Stimulated activated CD4-positive, alpha-beta T cell treated with anti-CD3 and anti-CD28 coated beads, Interleukin-15, amount 100 ng/mL, for 24 hours (primary cell): ENCODE results near the gene HPS1.

Experiments used
- DNase-seq: peaks from one replicate; pipeline ENCODE4 v3.0.0-alpha.2; 2020

The HPS1 gene

DNA sequence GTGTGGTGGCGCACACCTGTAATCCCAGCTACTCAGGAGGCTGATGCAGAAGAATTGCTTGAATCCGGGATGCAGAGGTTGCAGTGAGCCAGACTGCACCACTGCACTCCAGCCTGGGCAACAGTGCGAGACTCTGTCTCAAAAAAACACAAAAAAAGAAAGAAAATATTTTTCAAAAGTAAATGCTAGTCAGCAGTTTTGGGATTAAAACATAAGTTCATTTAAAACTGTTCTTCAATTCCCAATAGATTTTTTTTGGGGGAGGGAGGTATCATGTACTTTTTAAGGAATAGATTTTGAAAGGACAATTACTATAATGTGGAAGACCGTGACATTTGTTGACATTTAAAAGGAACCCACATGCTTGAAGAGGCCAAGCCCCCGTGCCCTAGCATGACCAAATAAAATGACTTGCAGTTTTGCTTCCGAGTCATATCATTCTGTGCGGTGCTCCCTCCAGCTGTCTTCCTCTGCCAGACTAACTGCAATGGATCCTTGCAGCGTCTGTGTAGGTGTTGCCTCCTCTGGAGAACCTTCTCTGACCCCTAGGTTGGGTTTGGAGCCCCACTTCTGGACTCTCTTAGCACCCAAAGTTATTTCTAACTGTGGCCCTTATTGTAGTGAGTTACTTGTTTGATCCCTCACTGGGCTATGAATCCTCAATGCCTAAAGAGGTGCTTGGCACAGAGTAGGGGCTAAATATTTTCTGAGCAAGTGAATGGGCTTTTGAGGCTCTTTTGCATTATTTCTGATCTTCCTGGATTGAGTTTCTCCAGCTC lies 17.4 kb upstream of the HPS1 start:
- no peak for DNase-seq

DNA sequence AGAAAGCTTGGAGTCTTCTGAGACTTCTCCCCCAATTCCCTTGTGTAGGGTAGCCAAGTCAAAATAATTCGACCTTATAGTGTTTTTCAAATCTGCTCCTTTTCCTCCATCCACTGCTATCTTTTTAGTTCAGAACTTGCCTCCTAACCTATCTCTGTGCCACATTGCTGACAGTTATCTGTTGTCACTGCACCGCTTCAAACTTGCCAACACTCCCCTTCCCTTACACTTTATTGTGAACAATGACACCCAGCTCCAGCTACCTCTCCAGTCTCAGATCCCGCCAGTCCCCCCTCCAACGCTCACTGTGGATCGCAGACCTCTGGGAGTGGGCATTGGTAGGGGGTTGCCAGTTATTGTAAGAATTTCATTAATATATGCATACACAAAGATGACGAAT lies 16.3 kb upstream of the HPS1 start:
- DNase-seq, result no peak

DNA sequence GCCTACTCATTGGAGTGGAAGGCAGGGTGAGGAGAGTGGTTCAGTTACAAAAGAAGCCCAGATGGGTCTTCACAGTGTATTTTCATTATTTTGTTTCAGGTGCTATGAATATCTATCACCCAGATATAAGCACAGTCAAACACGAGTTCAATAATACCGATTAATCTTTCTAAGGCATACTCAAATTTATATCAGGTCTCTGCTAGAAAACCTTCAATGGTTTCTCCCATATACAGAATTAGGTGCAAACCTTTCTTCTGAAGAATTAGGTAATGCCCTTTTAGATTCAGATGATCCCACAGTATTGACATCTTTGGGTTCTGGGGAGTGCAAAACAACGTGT lies 14.7 kb upstream of the HPS1 start:
- no peak for DNase-seq

DNA sequence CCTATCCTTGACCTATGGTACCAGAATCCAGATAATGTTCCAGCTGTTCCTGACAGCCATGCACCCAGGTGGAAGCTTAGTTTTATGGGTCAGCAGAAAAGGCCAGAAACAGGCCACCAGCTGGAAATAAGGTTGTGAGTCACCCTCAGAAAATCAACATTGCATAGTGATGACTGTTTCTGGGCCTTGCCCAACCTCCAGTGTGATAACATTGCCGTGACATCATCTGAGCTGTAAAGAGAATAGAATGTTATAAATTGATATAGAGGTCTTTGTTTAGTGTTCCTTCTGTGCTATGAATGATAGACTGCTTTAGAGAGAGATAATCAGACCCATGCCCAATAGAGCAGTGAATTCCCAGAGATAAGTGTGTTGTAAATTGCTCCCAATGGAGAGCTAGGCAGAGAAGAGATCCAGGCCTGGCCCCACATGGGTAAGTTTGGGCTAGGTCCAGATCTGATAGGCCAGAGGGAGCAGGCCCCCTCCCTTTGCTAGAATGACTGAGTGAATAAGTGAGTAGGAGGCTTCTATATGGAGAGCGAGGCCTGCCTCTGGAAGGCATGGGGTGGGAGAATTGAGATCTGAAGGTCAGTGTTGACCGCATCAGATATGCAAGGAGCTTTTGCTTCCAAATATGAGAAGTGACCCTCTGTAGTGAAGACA lies 14.2 kb upstream of the HPS1 start:
- no peak for DNase-seq

DNA sequence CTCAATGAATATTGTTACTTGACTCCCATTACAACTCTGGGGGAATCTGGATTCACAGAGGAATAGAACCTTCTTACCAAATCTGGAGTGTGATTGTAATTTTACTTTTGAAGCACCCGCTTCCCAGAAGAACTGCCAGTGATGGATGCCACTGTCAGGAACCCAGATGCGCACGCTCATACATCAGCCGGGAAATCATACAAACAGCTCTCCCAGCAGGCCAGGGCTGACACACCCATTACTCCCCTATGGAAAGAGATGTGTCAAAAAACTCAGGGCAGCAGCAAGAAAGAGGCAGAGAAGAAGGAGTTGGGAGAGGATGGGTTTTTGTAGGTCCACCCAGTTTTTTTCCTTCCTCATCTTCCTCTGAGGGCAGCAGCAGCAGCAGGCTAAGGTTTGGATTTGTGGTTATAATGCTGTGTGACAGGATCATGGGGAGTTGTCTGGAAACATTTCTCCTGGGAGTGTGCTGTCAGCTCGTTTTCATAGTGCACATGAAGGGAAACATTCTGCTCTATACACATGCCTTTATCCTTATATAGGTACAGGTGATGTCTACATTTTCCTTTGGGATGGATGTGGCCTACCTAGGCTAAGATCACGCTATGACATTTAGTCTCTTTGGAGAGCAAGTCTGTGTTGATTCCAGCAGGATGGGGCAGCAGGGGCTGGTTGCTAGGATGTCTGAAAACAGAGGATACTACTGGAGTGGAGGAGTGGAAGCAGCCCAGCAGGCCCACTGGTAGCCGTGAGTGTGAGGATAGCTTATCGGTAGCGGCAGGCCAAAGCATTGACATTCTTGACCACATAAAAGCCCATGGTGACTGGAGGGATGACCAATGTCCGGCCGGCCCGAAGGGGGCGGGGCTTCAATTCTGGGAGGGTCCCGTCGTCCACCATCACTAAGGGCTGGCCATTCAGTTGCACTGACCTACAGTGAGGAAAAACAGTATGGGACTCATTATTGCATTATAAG lies 12.4 kb upstream of the HPS1 start:
- DNase-seq, result no peak

DNA sequence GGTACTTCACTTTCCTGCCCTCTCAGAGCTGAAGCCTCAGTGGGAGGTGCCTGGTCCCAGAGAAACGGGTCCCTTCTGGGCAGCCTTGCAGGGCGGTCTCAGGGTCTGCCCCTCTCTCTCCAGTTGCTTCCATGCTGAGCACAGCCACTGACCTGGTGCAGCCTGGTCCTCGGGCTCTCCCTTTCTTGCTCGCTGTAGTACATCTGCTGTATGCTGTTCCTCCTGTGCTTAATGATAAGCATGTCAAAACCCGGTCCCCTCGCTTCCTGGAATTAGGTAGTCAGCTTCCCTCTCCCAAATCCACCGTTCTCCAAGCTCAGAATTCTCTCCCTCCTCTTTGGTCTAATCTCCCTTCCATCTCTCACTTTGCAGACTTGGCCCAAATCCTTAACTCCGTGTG lies 11.0 kb upstream of the HPS1 start:
- DNase-seq, result no peak

DNA sequence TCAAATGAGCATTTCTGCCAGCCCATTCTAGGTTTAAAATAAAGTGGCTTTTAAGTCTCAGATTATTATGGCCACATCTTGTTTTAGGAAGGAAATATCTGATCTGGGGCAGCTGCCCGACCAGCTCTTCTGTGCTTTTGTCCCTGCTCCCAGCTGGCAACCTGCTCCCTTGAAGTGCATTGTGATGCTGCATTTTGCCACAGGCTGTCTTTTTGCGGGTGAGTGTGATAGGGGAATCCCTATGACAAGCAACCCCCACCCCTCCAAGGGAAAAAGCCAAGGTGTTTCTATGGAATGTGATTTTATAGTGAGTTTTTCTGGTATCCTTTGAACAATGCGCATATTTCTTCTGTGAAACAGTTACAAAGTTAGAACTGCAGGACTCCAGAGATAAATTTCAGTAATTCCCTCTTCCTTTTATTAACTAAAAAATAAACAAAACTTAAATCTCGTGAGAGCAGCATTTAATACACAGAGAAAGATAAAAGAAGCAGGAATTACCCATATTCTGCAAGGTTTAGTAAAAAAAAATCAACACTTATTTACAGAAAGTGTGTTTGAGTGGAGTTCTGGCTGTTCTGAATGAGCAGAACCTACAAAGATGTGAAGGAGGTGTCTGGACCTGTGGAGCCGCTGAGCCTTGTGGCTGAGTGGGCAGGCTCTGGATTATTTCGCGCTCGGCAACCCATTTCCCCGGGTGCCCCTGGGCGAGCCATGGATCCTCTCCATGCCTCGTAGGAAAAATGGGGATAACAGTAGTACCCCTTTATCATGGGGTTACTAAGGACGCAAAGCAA lies 10.1 kb upstream of the HPS1 start:
- DNase-seq, result no peak

DNA sequence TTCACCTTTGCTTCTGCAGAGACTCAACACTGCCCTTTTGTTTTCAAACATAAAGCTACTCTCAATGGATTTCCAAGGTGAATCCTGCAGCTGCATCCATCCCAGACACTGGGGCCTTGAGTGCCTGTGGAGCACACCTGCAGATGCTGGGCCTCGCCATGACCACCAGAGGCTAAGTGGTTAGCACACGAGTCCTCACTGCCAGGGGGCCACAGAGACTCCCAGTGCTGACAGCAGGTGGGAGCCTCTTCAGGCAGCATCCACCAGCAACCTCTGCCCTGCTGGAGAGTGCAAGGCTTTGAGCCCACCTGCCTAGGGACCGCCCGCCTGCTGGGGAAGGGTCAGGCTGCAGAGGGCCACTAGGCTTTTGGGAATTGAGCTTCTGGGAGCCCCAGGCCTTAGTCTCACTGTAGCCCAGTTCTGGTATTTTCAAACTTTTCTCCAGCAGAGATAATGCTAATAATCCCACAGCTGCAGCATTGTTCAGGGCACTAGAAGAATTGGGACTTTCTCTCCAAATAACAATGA lies 9.4 kb upstream of the HPS1 start:
- DNase-seq, result no peak

DNA sequence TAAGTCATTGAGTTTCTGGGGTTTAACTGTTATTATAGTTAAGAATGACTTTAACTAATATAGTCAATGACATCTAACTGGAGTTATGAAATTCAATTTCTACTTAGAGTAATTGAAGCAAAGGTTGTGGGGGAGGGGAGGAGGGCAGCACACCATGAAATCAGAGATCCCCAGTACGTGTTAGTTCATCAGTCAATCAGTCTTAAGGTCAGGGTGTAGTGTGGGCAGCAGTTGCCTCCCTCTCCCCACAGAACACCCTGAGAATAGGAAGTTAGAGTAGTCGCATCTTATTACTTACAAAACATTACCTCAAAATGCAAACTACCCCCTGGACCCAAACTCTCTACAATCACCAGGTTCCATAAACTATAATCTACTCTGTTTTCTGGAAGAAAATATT lies 7.0 kb upstream of the HPS1 start:
- DNase-seq, result no peak

DNA sequence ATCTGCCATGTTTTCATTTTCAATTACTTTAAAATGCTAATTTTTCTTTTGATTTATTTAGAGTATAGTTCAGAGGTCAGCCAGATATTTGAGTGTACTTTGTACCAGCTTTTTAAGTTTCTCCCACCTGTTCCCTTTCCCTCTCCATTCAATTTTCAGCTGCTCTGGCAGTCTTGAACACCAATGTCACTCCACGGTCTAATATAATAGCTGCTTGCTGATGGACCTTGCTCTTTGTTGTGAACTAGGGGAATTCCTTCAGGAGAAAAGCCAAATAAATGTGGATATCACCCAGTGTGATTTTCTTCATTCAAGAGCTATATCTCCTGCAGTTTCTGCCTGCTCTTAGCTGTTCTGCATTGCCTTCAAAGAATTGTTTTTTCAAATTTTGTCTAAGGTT lies 3.9 kb upstream of the HPS1 start:
- DNase-seq, result no peak

DNA sequence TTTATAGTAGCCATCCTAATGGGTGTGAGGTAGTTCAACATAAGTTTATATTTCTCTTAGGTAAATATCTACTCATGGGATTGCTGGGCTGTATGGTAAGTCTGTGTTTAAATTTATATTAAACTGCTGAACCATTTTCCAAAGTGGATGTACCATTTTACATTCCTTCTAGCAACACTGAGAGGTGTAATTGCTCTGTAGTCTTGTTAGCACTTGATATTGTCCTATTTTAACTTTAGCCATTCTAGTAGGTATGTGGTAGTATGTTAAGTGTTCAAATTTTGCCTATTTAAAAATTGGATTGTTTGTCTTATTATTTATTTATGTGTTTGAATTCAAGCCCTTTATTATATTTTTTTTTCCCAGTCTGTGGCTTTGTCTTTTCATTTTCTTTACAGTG lies 2.6 kb upstream of the HPS1 start:
- no peak for DNase-seq

DNA sequence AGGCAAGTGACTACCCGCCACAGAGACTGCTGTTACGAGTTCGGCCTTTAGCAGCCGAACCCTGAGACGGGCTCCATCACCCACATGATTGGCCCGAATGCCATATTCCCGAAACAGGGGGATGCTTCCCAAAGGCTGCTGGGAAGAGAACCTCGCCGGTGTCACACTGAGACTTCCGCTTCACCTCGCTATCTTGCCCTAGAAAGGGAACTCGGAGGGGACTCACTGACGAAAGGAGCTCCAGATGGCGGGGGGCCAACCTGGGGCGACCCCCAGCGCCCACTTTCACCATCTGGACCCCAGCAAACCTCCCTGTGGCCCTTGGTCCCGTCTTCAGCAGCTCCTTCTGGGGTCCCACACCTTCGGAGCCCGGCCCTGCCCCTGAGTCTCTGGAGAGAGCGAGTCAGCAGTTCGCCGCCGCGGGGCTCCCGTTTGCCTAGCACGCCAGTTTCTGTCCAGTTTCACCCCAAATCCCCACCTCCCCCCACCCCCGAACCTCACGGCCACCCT lies 529 bp downstream of the HPS1 start:
- peak; percentile 56 for DNase-seq

DNA sequence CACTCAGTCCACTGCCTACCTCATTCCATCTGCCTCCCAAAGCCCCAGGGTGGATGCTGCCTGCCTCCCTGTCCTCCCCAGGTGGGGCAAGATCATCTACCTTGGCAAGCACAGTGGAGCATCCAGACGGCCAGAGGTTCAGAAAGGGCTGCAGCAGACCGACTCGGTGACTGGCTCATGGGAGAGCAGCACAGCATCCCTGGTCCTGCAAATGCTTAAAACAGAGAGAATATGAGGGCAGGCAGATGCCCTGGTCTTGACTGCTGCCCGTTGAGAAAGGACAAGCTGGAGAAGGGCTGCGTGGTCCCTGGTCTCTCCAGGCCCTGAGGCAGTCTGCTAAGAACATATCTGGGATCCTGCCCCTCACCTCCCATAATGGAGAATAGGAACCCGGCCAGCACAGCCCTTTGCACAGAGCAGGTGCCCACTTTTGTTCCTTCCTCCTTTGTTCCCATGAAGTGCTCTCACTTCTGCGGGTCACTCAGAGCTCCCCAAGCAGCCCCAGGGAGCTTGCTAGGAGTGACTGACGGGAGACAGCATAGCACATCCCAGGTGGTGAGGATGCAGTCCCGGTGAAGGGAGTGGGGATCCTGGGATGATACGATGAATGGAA lies 1.4 kb downstream of the HPS1 start:
- DNase-seq, result no peak

DNA sequence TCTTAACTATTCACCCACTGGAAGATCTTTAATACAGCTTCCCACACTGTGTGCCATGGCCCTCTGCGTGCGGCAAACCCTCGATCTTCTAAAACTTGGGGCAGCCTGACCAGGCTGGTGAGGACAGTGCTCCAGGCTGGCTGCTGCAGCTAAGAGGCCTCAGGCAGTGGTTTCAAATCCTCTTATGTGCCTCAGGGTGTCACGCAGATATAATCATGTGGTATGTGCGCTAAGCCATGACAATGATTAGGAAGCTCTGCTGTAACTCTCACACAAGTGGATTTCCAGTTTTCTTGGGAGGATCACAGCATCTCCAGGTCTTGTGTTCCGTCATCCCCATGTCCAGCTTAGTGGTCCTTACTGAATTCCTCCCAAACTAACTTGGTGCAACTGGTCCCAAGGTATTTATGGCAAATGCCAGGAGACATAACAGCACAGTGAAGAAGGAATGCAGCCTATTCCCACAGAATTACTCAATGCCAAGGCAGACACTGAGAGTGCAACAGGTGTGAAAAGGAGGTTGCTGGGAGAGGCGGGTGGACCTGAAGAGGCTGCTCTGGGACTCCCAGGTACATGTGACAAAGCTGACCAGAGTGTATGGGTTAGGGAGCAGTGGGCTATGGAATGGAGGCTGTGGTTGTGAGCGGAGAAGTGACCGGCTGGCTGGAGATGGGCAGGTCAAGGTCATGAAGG lies 2.3 kb downstream of the HPS1 start:
- DNase-seq, result no peak

DNA sequence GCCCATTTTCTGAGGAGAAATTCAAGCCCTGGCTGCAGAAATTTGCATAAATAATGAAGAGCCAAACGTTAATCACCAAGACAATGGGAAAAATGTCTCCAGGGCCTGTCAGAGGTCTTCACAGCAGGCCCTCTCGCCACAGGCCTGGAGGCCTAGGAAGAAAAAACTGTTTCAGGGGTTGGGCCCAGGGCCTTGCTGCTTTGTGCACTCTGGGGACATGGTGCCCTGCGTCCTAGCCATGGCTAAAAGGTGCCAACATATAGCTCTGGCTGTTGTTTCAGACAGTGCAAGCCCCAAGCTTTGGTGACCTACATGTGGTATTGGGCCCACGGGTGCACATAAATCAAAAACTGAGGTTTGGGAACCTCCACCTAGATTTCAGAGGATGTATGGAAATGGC lies 8.0 kb downstream of the HPS1 start:
- DNase-seq, result no peak

DNA sequence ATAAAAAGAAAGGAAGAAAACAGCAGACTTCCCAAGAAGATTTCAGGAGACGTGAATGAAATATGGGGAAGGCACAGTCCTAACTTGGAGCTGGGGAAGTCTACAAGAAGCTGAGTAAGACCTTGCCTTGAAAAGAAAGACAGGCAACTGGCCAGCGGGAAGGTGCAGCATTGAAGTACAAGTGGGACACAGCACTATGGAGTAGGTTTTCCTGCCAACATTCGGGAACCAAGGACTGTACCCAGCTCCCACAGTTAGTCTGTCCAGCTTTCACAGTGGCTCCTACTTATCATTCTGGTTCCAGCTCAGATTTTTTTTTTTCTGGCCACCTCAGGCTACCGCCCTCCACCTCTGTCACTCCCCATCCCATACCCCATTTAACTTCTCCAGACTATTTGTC lies 10.0 kb downstream of the HPS1 start:
- DNase-seq, result no peak

DNA sequence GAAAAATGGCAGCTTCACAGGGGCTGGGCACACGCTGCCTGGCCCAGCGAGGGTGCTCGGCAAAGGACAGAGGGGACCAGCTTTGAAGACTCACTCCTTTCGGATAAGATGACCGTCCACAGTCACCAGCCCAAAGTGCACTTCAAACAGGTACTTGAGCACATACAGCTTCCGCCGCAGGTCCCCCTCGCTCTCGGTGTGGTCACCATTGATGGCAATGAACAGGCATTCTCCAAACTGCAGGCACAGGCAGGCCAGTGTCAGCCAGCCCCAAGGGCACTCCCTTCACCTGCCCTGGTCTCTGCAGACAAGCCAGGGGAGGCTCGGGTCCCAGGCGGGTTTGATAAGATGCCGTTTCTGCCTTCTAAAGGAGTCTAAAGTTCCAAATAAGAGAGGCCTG lies 11.6 kb downstream of the HPS1 start:
- no peak for DNase-seq

DNA sequence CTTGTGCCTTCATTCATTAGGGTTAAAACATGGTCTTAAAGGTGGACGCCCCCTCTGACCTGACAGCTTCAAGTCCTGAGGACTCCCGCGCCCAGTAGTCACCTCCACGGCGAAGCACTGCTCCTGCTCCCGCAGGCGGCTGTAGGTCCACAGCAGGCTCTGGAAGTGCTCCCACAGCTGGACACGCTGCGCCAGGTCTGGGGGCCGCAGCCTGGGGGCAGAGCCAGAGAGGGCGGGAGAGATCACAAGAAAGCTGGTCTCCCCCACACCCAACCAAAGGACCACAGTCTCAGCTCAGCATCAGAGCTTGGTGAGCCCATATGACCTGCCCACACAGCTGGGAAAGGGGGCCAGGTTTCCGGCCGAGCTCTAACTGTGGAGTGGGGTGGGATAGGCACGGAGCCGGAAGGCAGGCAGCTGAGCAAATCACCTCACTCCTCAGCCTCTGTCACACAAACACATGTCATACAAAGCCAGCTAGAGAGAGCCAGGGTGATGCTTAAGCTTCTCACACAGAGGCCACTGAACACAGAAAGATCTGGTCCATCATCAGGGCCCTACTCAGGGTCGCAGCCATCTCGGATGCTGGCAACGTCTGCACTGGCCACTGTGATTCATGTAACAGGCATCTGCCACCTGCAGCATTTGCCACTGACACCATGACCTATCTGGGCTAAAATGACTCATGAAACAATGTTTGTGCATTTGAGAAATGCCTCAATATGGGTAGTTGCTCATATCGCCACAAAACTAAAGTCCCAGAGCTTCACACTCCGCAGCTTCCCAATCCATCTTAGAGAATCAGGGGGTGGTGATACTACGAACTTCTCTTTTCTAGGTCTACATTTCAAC lies 12.6 kb downstream of the HPS1 start:
- DNase-seq, result no peak

DNA sequence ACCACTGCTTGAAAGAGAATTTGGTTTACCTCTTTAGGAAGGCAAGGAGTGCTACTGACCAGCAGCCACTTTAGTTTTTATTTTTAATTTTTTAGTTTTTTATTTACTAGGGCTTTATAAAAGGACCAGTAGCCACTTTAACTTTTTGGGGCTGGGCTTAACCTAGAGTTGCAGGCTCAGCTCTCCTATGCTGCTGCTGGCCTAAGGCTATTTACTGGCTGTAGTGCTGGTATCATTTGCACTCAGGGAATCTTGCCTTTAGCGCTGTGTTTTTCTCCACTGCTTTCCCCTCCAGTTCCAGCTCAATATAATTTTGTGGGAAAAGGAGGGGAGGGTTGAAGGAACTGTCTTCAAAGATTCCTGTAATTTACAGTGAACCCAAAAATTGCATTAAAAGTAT lies 13.4 kb downstream of the HPS1 start:
- DNase-seq, result no peak

DNA sequence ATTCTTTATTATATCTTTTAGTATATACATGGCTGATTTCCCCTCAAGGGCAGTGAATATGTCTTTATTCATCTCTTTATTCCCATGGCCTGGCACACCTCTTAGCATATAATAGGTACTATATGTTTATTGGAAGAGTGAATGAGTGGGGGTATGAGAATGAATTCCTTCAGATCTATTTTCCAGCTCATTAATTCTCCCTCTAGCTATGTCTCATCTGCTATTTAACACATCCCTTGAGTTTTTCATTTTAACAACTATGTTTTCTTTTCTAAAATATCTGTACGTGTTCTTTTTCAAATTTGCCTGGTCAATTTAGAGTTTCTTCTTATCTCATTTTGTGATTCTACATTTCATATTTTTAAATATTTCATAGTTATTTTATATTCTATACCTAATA lies 14.4 kb downstream of the HPS1 start:
- no peak for DNase-seq
